HTERT RPE-1 (cell line): ENCODE results near the gene ZNF385A.

Experiments used
- in situ Hi-C: fragments of 300-500 bp; cut with MboI; formaldehyde crosslinking; loops from 4 replicates; pipeline ENCODE4 v1.14.3; 2020; ENCODE audit warnings: low sequenced_read_pairs

ZNF385A gene

GRCh38 chr12:54377007-54377406, 7.5 kb downstream of the ZNF385A start:
- in situ Hi-C loops = no loop called here

GRCh38 chr12:54376596-54376995, 7.9 kb downstream of the ZNF385A start:
- in situ Hi-C loops = no loop called here

DNA sequence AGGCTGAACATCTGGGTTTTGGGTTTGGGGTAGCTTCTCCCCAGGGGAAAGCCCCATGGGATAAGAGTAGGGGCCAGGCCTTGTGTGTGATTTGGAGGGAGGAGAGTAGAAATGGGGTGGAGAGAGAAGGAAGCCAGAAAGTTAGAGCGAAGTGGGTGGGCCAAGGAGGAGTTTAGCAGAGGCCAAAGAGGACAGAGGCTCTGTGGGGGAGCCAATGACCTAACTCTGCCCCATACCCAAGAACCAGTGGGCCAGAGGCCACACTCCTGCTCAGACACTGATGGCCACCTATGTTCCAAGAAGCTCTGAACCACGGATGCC, 9.3 kb downstream of the ZNF385A start:
- in situ Hi-C loops = no loop called here

DNA sequence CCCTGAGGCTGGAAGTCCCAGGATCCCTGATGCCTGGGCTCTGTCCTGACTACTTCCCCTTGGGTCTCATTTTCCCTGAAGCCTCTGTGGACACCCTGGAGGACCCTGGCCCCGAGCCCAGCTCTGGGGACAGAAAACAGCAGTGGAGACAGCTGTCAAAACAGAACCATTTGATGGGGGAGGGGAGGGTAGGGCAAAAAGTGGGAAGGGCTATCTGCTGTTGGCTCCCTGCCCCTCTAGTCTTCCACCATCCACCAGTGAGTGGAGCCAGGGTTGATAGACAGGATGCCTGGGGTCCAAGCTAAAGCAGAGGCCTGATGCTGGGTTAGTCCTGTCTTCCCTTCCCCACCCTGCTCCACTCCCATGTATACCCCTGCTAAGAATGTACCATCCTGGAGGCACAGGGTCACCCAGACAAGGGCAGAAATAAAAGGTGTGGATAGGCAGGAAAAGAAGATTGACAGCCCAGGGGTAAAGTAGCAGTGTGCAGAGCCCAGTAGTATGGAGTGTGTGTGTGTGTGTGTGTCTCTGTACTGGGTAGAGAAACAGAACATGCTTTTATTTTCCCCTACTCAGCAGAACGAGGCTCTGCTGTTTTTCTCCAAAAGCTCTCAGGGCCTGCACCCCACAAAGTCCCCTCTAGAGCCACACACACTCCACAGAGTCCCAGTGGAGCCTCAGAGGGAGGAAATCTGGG, 9.8 kb downstream of the ZNF385A start:
- in situ Hi-C loops = no loop called here

DNA sequence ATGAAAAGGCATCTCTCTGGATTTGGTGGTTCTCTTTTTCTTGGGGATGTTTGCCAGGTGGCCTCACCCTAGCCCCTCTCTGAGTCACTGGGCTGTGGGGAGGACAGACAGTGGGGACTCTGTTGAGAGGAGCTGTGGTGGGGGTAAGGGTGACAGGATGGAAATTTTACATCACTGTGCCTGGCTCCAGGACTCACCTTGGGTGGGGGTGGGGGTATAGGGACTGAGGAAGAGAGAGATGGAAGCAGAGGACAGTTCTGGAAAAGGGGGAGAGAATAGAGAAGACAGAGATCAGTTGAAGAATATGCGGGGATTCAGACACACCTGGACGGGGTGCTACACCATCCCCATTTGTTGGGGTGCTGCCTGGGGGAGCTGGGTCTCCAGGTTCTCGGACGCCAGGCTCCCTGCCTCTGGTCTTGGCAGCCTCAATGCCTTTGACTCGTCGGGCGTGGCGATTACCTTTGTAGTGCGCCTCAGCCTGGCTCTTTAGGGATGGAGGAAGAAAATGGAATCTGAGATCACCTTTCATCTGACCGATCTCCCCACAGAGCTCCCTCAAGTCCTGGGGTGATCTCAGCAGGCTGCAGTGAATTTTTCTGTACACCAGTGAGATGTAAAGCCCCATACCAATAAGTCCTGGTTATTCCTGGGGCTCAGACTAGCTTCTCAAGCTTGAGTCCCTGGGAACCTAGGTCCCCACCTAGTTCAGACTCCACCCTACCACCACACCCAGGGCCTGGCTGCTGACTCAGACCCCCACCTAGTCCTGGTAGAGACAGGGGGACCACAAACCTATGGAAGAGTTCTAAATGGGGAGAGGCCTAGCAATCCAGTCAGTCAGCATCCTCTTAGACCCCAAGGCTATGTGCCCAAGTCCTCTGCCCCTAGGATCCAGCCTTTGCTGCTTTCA, 10.6 kb downstream of the ZNF385A start:
- in situ Hi-C loops = no loop called here

GRCh38 chr12:54372113-54372806, 12.3 kb downstream of the ZNF385A start:
- in situ Hi-C loops = no loop called here

GRCh38 chr12:54371328-54372112, 13.0 kb downstream of the ZNF385A start:
- in situ Hi-C loops = no loop called here

GRCh38 chr12:54370171-54370730, 14.3 kb downstream of the ZNF385A start:
- in situ Hi-C loops = no loop called here

DNA sequence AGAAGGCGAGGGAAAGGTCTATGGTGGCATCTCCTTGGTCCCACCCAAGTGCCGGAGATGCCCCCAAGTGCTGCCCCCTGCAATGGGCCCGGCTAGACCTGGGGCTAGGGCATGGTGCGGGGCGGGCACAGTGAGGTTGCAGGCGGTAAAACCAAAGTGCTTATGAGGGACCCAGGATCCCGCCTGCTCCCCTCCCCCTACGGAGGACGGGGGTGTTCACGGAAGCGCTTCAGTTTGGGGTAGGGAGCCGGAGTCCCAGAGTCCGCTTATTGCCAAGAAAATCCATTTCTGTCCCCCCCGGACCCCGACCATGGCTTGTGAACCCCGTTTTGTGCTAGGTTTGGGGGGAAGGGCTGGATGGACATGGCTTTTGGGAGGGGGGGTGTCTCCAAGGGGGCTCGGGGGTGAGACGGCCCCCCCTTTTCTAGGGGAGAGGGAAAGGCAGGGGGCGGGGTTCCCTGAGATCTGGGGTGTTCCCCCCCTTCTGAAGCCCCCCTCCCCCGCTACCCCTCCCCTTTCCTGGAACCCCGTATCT, 14.9 kb downstream of the ZNF385A start:
- in situ Hi-C loops = no loop called here

DNA sequence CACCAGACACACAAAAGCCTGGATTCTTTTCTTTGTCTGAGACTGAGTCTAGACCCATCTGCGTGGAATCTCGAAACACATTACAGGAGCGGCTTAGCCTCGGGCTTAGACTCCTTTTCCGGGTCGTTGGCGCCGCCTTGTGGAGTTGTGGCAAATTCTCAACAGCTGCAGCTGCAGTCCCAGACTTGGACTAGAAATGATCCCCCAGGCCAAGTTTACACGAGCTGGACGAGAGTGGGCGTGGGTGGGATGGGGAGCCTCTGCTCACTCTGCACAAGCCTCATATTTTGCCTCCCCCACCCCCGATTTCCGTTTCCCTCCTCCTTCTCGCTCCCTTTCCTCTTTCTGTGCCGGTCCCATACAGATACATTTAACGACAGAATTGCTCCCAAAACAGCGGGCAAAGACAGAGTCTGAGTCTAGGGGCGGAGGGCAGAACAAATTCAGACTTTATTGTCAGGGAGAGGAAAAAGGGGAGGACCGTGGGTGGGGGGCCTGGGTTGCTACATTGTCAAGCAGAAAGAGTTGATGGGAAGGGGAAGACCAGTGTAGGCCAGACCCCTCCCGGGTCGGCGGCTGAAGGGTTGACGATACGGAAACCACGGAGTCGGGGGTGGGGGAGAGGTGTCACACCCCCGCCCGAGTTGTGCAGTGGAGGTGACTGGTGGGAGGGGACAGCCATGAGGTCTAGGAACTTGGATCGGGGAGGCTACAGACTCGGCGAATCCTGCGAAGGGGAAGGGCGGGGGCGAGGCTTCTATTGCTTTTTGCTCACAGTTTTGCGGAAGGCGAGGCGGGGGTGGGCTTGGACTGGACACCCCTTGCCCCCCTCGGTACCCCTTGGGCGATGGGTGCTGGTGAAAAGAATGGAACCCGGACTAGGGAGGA, 15.6 kb downstream of the ZNF385A start:
- in situ Hi-C loops = no loop called here

DNA sequence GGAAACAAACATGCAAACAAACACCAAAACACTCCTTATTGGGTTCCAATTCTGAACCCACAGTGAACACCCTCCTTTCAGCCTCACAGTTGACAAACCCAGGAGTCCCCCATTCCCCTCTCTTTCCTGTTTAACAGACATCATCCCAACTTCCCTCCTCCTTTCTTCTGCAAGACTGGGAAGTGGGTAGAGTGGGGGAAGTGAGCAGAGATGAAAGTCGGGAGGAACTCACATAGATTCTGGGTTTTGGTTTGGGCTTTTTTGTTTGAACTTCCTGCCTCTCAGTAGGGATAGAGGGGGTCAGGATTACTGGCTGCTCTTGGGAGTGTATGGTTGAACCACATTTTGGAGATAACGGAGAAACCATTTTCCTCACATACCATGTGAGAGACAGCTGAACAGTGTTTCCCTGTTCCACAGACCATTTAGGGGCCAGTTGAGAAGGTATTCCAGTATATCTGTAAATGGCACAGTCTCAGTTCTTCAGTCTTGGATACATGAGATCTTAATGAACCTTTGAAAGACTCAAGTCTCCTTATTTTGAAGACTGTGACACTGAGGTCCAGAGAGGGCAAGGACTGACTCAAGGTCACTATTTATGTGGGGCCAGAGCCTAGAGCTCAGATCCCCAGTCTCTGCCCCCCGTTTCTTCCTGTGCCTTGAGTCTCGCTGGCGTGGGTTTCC, 16.4 kb downstream of the ZNF385A start:
- in situ Hi-C loops = no loop called here

- in situ Hi-C loops = no loop called here
Measured at GRCh38 chr12:54364413-54364812, 20.1 kb downstream of the ZNF385A start, which contains the start of gene GPR84. TSS of gene GPR84 (minus strand) at chr12:54364486. CDS start at chr12:54363851, 635 bp downstream.

GRCh38 chr12:54363618-54364017, 20.9 kb downstream of the ZNF385A start:
- in situ Hi-C loops = no loop called here

GRCh38 chr12:54363047-54363446, 21.5 kb downstream of the ZNF385A start:
- in situ Hi-C loops = no loop called here

DNA sequence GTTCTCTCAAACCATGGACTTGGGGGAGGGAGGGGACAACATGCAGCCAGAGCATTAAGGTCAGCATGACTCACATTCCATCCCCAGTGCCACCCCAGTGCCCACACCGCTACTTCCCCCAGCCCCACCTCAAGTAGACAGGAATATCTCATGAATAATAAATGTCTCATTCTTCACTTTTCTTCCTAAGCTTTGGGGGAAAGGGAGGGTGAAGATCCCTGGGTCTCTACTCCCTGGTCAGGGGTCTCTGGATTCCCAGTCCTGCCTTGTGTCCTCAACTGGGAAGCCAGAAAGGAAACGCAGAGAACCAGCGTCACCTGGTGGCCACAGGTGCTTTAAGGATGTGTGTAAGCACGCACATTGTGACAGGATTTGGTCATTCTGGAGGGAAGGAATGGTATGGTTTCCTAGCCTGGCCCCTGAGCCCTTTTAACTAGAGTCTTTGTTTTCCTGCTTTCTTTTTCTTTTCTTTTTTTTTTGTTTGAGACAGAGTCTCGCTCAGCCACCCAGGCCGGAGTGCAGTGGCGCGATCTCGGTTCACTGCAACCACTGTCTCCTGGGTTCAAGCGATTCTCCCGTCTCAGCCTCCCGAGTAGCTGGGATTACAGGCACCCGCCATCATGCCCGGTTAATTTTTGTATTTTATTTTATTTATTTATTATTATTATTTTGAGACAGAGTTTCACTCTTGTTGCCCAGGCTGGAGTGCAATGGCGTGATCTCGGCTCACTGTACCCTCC, 23.6 kb downstream of the ZNF385A start:
- in situ Hi-C loops = no loop called here

GRCh38 chr12:54359762-54360351, 24.7 kb downstream of the ZNF385A start:
- in situ Hi-C loops = no loop called here

DNA sequence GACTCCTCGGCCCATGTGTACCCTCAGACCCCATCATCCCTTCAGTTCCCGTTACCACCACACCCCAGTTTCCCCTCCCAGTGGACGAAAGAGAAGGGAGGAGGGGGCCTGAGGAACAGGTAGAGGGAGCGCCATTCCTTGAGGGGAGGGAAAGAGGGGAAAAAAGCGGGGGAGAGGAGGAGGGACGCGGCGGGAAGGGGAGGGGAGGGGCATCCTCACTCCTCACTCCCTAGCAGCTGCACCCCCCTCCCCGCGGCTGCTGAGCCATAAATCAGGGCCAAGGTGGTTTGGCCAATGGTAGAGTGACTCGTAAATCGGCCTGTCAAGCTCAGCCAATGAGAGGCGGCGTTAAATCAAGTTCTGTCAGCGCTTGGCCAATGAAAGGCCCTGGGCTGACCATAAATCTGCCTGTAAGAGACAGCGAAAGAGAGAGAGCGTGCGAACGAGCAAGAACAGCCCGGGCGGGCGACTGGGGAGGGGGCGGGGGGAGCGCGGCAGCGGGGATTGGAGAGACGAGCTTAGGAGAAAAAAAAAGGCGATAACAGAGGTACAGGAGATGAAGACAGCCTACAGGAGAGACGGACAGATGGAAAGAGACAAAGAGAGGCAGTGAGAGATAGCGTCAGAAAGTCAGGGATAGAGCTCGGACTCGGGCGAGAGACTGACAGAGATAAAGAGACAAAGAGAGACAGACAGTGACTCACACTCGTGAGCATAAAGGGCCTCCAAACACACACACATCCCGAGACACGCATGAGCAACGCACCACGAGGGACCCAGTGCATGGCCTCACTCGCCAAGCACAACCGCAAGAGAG, 25.4 kb downstream of the ZNF385A start:
- in situ Hi-C loops = no loop called here
